H9 (cell line): ENCODE data around the gene KPNA1. TPM values are rescaled to one million over a fixed set of nuclear protein-coding genes. Genes with fewer than 3 reads are reported as not detected.
"Not testable (repeated sequence)": the region's sequence is repeated elsewhere in the genome, so short reads cannot be mapped to it uniquely, and the experiment has no call there.

Experiments
- DNase-seq: peaks from one replicate; pipeline ENCODE4 v3.0.0-alpha.2; 2017
- H2AFZ ChIP-seq: one replicate; pipeline ENCODE4 v1.6.1; 2013; ENCODE audit warnings: mild to moderate bottlenecking, low read length, control low read depth, moderate library complexity
- H2AK5ac ChIP-seq: 2 replicates; pipeline ENCODE4 v1.6.1; 2013; ENCODE audit warnings: low read length, control low read depth, mixed read lengths; ENCODE audit not compliant: insufficient read length
- H2BK120ac ChIP-seq: one replicate; pipeline ENCODE4 v1.6.1; 2013; ENCODE audit warnings: low read depth, mild to moderate bottlenecking, low read length, control low read depth, inconsistent platforms; ENCODE audit not compliant: poor library complexity, severe bottlenecking
- H2BK12ac ChIP-seq: 2 replicates; pipeline ENCODE4 v1.6.1; 2013; ENCODE audit warnings: low read length, control low read depth, mixed read lengths, low read depth; ENCODE audit not compliant: insufficient read length
- H2BK15ac ChIP-seq: 2 replicates; pipeline ENCODE4 v1.6.1; 2013; ENCODE audit warnings: low read depth, low read length, control low read depth
- H2BK20ac ChIP-seq: one replicate; pipeline ENCODE4 v1.6.1; 2013; ENCODE audit warnings: low read depth, mild to moderate bottlenecking, low read length, control low read depth, inconsistent platforms; ENCODE audit not compliant: poor library complexity, severe bottlenecking
- H2BK5ac ChIP-seq: 2 replicates; pipeline ENCODE4 v1.6.1; 2013; ENCODE audit warnings: low read length, control low read depth, mixed read lengths; ENCODE audit not compliant: insufficient read length
- H3K14ac ChIP-seq: 2 replicates; pipeline ENCODE4 v1.6.1; 2013; ENCODE audit warnings: low read length, control low read depth; ENCODE audit not compliant: insufficient read depth
- H3K18ac ChIP-seq: 2 replicates; pipeline ENCODE4 v1.6.1; 2013; ENCODE audit warnings: low read depth, mild to moderate bottlenecking, mixed read lengths, low read length, control low read depth; ENCODE audit not compliant: insufficient read length
- H3K23ac ChIP-seq: 2 replicates; pipeline ENCODE4 v1.6.1; 2013; ENCODE audit warnings: low read length, control low read depth, mixed read lengths, low read depth; ENCODE audit not compliant: insufficient read length
- H3K23me2 ChIP-seq: 2 replicates; pipeline ENCODE4 v1.6.1; 2013; ENCODE audit warnings: low read depth, mild to moderate bottlenecking, mixed read lengths, low read length, control low read depth; ENCODE audit not compliant: insufficient read length, poor library complexity, severe bottlenecking
- H3K27ac ChIP-seq: 2 replicates; pipeline ENCODE4 v1.5.1; 2013; ENCODE audit warnings: low read length, control low read depth, mixed read lengths, low read depth; ENCODE audit not compliant: insufficient read length
- H3K27me3 ChIP-seq: 2 replicates; pipeline ENCODE4 v1.6.1; 2013; ENCODE audit warnings: low read length, control low read depth, inconsistent platforms; ENCODE audit not compliant: insufficient read depth
- H3K4ac ChIP-seq: 2 replicates; pipeline ENCODE4 v1.6.1; 2013; ENCODE audit warnings: low read depth, mild to moderate bottlenecking, control low read depth, inconsistent platforms, low read length, moderate library complexity
- H3K4me1 ChIP-seq: 2 replicates; pipeline ENCODE4 v1.6.1; 2013; ENCODE audit warnings: low read length, control low read depth, inconsistent platforms; ENCODE audit not compliant: insufficient read depth
- H3K4me2 ChIP-seq: 2 replicates; pipeline ENCODE4 v1.6.1; 2013; ENCODE audit warnings: low read length, control low read depth, mixed read lengths; ENCODE audit not compliant: insufficient read length, insufficient read depth
- H3K56ac ChIP-seq: 2 replicates; pipeline ENCODE4 v1.6.1; 2013; ENCODE audit warnings: low read depth, mild to moderate bottlenecking, mixed read lengths, low read length, control low read depth; ENCODE audit not compliant: insufficient read length
- H3K79me1 ChIP-seq: 2 replicates; pipeline ENCODE4 v1.6.1; 2013; ENCODE audit warnings: low read depth, mild to moderate bottlenecking, moderate library complexity, low read length, control low read depth, inconsistent platforms; ENCODE audit not compliant: insufficient read depth, poor library complexity, severe bottlenecking
- H3K79me2 ChIP-seq: 2 replicates; pipeline ENCODE4 v1.6.1; 2013; ENCODE audit warnings: low read length, control low read depth, inconsistent platforms; ENCODE audit not compliant: insufficient read depth
- H3K9ac ChIP-seq: 2 replicates; pipeline ENCODE4 v1.6.1; 2013; ENCODE audit warnings: low read length, control low read depth, mixed read lengths; ENCODE audit not compliant: insufficient read length; ENCODE audit errors: extremely low read depth
- H3K9me3 ChIP-seq: one replicate; pipeline ENCODE4 v1.6.1; 2013; ENCODE audit warnings: low read depth, low read length, inconsistent platforms; ENCODE audit not compliant: control insufficient read depth
- H3T11ph ChIP-seq: one replicate; pipeline ENCODE4 v1.6.1; 2013; ENCODE audit warnings: mild to moderate bottlenecking, low read length, control low read depth, inconsistent platforms
- H4K20me1 ChIP-seq: one replicate; pipeline ENCODE4 v1.6.1; 2013; ENCODE audit not compliant: control insufficient read depth, insufficient read length, insufficient read depth
- H4K5ac ChIP-seq: 2 replicates; pipeline ENCODE4 v1.6.1; 2013; ENCODE audit warnings: low read depth, mild to moderate bottlenecking, mixed read lengths, low read length, control low read depth; ENCODE audit not compliant: insufficient read length
- H4K8ac ChIP-seq: replicated peaks from 2 replicates; pipeline ENCODE4 v1.6.1; 2013; ENCODE audit warnings: low read length, control low read depth, mixed read lengths, low read depth; ENCODE audit not compliant: insufficient read length
- H4K91ac ChIP-seq: 2 replicates; pipeline ENCODE4 v1.6.1; 2013; ENCODE audit warnings: low read depth, mild to moderate bottlenecking, moderate library complexity, mixed read lengths, low read length, control low read depth; ENCODE audit not compliant: insufficient read length
- H3K27ac Mint-ChIP-seq, 3 experiments: 2 replicates in 2 of 3; 3 replicates in 1 of 3; pipeline ENCODE4 v1.8.0; 2020 to 2021; ENCODE audit warnings: mixed read lengths in 3 of 3, mild to moderate bottlenecking in 1 of 3, moderate library complexity in 1 of 3
- H3K27me3 Mint-ChIP-seq: 2 replicates; pipeline ENCODE4 v1.8.0; 2021; ENCODE audit warnings: low read depth, mild to moderate bottlenecking, moderate library complexity, mixed read lengths
- H3K36me3 Mint-ChIP-seq, 3 experiments: 2 replicates in 2 of 3; 3 replicates in 1 of 3; pipeline ENCODE4 v1.8.0; 2020 to 2021; ENCODE audit warnings: low read depth in 3 of 3, mixed read lengths in 3 of 3; ENCODE audit not compliant: insufficient read depth in 1 of 3
- H3K4me1 Mint-ChIP-seq, 2 experiments: 2 replicates each; pipeline ENCODE4 v1.8.0; 2020; ENCODE audit warnings: mixed read lengths in 2 of 2
- H3K4me3 Mint-ChIP-seq, 2 experiments: 2 replicates in 1 of 2; 3 replicates in 1 of 2; pipeline ENCODE4 v1.8.0; 2020 to 2021; ENCODE audit warnings: mild to moderate bottlenecking in 2 of 2, mixed read lengths in 2 of 2, moderate library complexity in 1 of 2
- H3K9me3 Mint-ChIP-seq, 2 experiments: 2 replicates in 1 of 2; 3 replicates in 1 of 2; pipeline ENCODE4 v1.8.0; 2020; ENCODE audit warnings: mild to moderate bottlenecking in 2 of 2, mixed read lengths in 2 of 2, moderate library complexity in 1 of 2
- WGBS: extraction: QIAGEN DNeasy Blood & Tissue Kit; methylation state at CpG from one replicate; pipeline ENCODE4 v1.1.7; 2013; ENCODE audit warnings: missing lambda C conversion rate, low lambda C conversion rate, mixed read lengths; ENCODE audit not compliant: insufficient read length; ENCODE audit errors: extremely low coverage; 5-methylcytosine and 5-hydroxymethylcytosine counted together
- total RNA-seq: library from RNA; stranded (reverse); gene quantifications from 2 replicates; pipeline ENCODE4 v1.2.1, GENCODE V29; 2021
- TF ChIP-seq, protein P1 (sequence below): fragments of 200-600 bp; sonication (generic); conservative IDR thresholded peaks from 3 replicates; pipeline ENCODE4 v1.8.0; 2021; ENCODE audit warnings: antibody characterized with exemption, mild to moderate bottlenecking

Gene KPNA1
- total RNA-seq, 1 experiment from 2014 or later, result 71.7 TPM

DNA sequence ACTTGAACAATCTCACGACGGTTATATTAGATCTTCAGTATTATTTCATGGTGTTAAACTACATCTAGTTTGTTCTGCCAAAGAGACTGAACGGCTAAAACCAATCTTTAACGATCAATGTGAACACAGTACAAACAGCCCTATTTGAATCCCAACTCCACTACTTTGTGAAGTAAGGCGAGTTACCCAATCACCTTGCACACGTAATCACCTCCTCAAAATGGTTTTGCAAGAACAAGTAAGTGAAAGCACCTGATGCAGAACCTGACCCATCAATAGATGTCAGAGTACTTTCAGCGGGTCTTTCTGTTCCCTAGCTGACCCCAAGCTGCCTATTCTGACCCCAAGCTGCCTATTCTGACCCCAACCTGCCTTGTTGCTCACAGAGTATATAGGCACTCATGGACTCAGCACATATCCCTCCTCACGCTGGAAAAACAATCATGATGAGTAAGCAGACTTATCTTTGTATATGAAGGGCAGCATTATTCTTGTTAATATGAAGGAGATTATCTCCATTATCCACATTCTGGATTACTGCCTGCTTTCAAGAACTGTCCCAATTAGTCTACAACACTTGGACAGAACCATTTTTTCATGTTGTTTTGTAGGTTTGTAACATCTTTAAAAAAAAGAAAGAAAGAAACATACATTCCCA, 3.7 kb downstream of the KPNA1 start:
- H3K27ac Mint-ChIP-seq, result no peak overlapping the region; a peak in 1 of 7 replicates
- Histone ChIP-seq H3K4me1 (no peaks in the 10 kb centered on the region; the same call in 1 of the 2 replicates), H2BK20ac (no peak overlapping the region), H2AFZ (no peak overlapping the region), H3K18ac (no peak overlapping the region), H3K27me3 (no peaks in the 10 kb centered on the region), H3K9ac (no peak overlapping the region), H2BK120ac (no peak overlapping the region), H3K27ac (no peak overlapping the region), H4K5ac (no peak overlapping the region), H3K14ac (no peak overlapping the region), H3K4me2 (no peak overlapping the region), H2BK12ac (no peak overlapping the region), H2BK5ac (no peak overlapping the region), H3K23ac (no peak overlapping the region), H4K8ac (no peak overlapping the region), H4K20me1 (no peaks in the 10 kb centered on the region), H3K23me2 (peaks cover 11% of the 10 kb centered on the region), H3K79me2 (peaks cover 28% of the 10 kb centered on the region), H2AK5ac (no peak overlapping the region), H3K79me1 (peaks cover 3% of the 10 kb centered on the region), H2BK15ac (no peak overlapping the region), H3K56ac (no peak overlapping the region), H3K4ac (no peak overlapping the region), H4K91ac (no peak overlapping the region), H3T11ph (no peak overlapping the region), H3K9me3 (no peaks in the 10 kb centered on the region)
- no peak for DNase-seq
- H3K9me3 Mint-ChIP-seq, result peaks cover 0 to 3% of the 10 kb centered on the region in 2 experiments; a peak in 1 of 5 replicates
- no peaks in the 10 kb centered on the region for H3K27me3 Mint-ChIP-seq
- TF ChIP-seq, protein P1, sequence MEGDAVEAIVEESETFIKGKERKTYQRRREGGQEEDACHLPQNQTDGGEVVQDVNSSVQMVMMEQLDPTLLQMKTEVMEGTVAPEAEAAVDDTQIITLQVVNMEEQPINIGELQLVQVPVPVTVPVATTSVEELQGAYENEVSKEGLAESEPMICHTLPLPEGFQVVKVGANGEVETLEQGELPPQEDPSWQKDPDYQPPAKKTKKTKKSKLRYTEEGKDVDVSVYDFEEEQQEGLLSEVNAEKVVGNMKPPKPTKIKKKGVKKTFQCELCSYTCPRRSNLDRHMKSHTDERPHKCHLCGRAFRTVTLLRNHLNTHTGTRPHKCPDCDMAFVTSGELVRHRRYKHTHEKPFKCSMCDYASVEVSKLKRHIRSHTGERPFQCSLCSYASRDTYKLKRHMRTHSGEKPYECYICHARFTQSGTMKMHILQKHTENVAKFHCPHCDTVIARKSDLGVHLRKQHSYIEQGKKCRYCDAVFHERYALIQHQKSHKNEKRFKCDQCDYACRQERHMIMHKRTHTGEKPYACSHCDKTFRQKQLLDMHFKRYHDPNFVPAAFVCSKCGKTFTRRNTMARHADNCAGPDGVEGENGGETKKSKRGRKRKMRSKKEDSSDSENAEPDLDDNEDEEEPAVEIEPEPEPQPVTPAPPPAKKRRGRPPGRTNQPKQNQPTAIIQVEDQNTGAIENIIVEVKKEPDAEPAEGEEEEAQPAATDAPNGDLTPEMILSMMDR, result no peak
- no peak overlapping the region for H3K4me3 Mint-ChIP-seq
- WGBS, result no CpG with 5 or more reads among the region's 8 CpGs
- H3K4me1 Mint-ChIP-seq, result peaks cover 48 to 50% of the 10 kb centered on the region in 2 experiments
- H3K36me3 Mint-ChIP-seq, result no peaks in the 10 kb centered on the region

DNA sequence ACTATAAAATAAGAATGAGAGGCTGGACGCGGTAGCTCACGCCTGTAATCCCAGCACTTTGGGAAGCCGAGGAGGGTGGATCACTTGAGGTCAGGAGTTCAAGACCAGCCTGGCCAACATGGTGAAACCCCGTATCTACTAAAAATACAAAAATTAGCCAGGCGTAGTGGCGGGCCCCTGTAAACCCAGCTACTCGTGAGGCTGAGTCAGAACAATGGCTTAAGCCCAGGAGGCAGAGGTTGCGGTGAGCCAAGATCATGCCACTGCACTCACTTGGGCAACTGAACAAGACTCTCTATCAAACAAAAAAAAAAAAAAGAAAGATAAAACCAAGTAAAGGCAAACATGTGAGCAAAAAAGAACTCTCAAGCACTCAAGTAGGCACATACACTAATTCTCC, 5.8 kb downstream of the KPNA1 start:
- H2BK120ac ChIP-seq, H3K4me1 ChIP-seq, H3K4me2 ChIP-seq, H3K27me3 ChIP-seq, H4K91ac ChIP-seq, H3K56ac ChIP-seq, H3K4me3 Mint-ChIP-seq, H2BK12ac ChIP-seq, DNase-seq, H3K4ac ChIP-seq, H3K9ac ChIP-seq, H3K23ac ChIP-seq, H3K27ac Mint-ChIP-seq, H3K79me1 ChIP-seq, H2AFZ ChIP-seq, H4K8ac ChIP-seq, H4K5ac ChIP-seq, H3T11ph ChIP-seq, H2BK20ac ChIP-seq, H2BK15ac ChIP-seq, H3K9me3 Mint-ChIP-seq, H3K27ac ChIP-seq, H3K14ac ChIP-seq, H2AK5ac ChIP-seq, H3K36me3 Mint-ChIP-seq, H3K23me2 ChIP-seq, H3K18ac ChIP-seq, H3K27me3 Mint-ChIP-seq, H2BK5ac ChIP-seq, H4K20me1 ChIP-seq, H3K9me3 ChIP-seq: not testable (repeated sequence)
- H3K79me2 ChIP-seq, result peaks cover 35% of the 10 kb centered on the region
- H3K4me1 Mint-ChIP-seq, result peaks cover 48 to 51% of the 10 kb centered on the region in 2 experiments
- no CpG with 5 or more reads among the region's 9 CpGs for WGBS
